SJCRH30 (cell line): ENCODE data around the gene USP17L17. TPM values are rescaled to one million over a fixed set of nuclear protein-coding genes. Genes with fewer than 3 reads are reported as not detected.
A peak's percentile ranks its signal among the peaks of the same experiment; 100 is the strongest.
"Not testable (repeated sequence)": the region's sequence is repeated elsewhere in the genome, so short reads cannot be mapped to it uniquely, and the experiment has no call there.

Source experiments
- DNase-seq, 2 experiments: peaks; one replicate each; pipeline ENCODE4 v3.0.0-alpha.2; 2015 to 2020
- H3K27ac ChIP-seq: fragments of 250-450 bp; sonication (Bioruptor Pico); 2 replicates; pipeline ENCODE4 v1.5.1; 2020; ENCODE audit warnings: mild to moderate bottlenecking, moderate library complexity
- H3K27me3 ChIP-seq: fragments of 250-450 bp; sonication (Bioruptor Pico); 2 replicates; pipeline ENCODE4 v1.5.1; 2020; ENCODE audit warnings: mild to moderate bottlenecking, moderate library complexity
- H3K36me3 ChIP-seq: fragments of 250-450 bp; sonication (Bioruptor Pico); 2 replicates; pipeline ENCODE4 v1.5.1; 2020; ENCODE audit warnings: mild to moderate bottlenecking, moderate library complexity
- H3K4me1 ChIP-seq: fragments of 250-450 bp; sonication (Bioruptor Pico); 2 replicates; pipeline ENCODE4 v1.5.1; 2020; ENCODE audit warnings: mild to moderate bottlenecking, moderate library complexity
- H3K4me3 ChIP-seq: fragments of 250-450 bp; sonication (Bioruptor Pico); 2 replicates; pipeline ENCODE4 v1.5.1; 2020; ENCODE audit warnings: mild to moderate bottlenecking, moderate library complexity
- H3K9me3 ChIP-seq: fragments of 250-450 bp; sonication (Bioruptor Pico); replicated peaks from 2 replicates; pipeline ENCODE4 v1.5.1; 2020; ENCODE audit warnings: mild to moderate bottlenecking, moderate library complexity
- total RNA-seq: library from RNA; depleted of rRNA; stranded (reverse); fragments of >200 nt; shearing (Covaris generic); gene quantifications from 2 replicates; pipeline ENCODE4 v1.2.3, GENCODE V29; 2014; rRNA removed

USP17L17 gene, protein sequence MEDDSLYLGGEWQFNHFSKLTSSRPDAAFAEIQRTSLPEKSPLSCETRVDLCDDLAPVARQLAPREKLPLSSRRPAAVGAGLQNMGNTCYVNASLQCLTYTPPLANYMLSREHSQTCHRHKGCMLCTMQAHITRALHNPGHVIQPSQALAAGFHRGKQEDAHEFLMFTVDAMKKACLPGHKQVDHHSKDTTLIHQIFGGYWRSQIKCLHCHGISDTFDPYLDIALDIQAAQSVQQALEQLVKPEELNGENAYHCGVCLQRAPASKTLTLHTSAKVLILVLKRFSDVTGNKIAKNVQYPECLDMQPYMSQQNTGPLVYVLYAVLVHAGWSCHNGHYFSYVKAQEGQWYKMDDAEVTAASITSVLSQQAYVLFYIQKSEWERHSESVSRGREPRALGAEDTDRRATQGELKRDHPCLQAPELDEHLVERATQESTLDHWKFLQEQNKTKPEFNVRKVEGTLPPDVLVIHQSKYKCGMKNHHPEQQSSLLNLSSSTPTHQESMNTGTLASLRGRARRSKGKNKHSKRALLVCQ
- not detected in 2 replicates for total RNA-seq

DNA sequence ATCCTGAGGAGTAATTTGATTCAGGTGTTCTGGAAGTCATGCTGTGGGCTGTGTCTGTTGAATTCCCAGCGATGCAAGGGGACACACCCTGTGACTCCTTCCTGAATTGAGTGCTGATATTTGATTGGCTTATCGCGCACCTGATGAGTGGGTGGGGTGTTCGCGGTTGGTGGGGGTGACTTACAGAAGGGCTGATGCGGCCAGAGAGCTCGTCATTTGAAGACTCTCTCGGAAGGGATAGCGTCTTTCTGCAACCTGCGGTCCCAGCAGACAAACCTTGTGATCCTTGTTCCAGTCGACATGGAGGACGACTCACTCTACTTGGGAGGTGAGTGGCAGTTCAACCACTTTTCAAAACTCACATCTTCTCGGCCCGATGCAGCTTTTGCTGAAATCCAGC lies at the start of gene USP17L17:
USP17L17 (plus strand) TSS at position 301 of the 400 bp plus-strand sequence; CDS start at position 301, 0 bp downstream.
- H3K36me3 ChIP-seq, H3K4me3 ChIP-seq, DNase-seq, H3K27me3 ChIP-seq, H3K9me3 ChIP-seq, H3K4me1 ChIP-seq, H3K27ac ChIP-seq: not testable (repeated sequence)

DNA sequence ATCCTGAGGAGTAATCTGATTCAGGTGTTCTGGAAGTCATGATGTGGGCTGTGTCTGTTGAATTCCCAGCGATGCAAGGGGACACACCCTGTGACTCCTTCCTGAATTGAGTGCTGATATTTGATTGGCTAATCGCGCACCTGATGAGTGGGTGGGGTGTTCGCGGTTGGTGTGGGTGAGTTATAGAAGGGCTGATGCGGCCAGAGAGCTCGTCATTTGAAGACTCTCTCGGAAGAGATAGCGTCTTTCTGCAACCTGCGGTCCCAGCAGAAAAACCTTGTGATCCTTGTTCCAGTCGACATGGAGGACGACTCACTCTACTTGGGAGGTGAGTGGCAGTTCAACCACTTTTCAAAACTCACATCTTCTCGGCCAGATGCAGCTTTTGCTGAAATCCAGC lies 33.3 kb upstream of the USP17L17 start, which contains the start of gene USP17L10:
USP17L10 (plus strand) TSS at position 301 of the 400 bp plus-strand sequence; CDS start at position 301, 0 bp downstream.
- not testable (repeated sequence) for H3K9me3 ChIP-seq, H3K4me3 ChIP-seq, H3K36me3 ChIP-seq, DNase-seq, H3K27ac ChIP-seq, H3K4me1 ChIP-seq, H3K27me3 ChIP-seq

DNA sequence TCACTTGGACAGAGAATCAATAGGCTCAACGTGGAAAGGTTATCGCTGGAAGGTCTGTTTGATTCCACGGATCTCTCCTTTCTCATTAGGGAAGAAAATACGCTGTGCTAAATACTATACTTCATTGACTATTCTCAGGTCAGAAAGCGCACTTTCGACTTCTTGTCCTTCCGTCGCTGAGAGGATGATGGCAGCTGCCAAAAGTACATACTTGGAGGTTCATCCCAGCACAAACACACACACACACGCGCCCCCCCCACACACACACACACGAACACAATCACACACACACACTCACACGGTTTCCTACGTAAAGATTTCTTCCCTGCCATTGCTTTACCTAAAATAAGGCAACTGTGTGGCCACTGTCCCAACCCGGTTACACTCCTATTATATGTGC lies 29.0 kb upstream of the USP17L17 start:
- H3K27ac ChIP-seq, H3K36me3 ChIP-seq, H3K27me3 ChIP-seq, DNase-seq, H3K4me3 ChIP-seq, H3K9me3 ChIP-seq, H3K4me1 ChIP-seq: not testable (repeated sequence)

DNA sequence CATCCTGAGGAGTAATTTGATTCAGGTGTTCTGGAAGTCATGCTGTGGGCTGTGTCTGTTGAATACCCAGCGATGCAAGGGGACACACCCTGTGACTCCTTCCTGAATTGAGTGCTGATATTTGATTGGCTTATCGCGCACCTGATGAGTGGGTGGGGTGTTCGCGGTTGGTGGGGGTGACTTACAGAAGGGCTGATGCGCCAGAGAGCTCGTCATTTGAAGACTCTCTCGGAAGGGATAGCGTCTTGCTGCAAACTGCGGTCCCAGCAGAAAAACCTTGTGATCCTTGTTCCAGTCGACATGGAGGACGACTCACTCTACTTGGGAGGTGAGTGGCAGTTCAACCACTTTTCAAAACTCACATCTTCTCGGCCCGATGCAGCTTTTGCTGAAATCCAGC lies 28.6 kb upstream of the USP17L17 start, which contains the start of gene USP17L11:
USP17L11 (plus strand) TSS at position 301 of the 400 bp plus-strand sequence; CDS start at position 301, 0 bp downstream.
- H3K4me1 ChIP-seq, H3K27ac ChIP-seq, H3K27me3 ChIP-seq, H3K36me3 ChIP-seq, H3K4me3 ChIP-seq, DNase-seq, H3K9me3 ChIP-seq: not testable (repeated sequence)

DNA sequence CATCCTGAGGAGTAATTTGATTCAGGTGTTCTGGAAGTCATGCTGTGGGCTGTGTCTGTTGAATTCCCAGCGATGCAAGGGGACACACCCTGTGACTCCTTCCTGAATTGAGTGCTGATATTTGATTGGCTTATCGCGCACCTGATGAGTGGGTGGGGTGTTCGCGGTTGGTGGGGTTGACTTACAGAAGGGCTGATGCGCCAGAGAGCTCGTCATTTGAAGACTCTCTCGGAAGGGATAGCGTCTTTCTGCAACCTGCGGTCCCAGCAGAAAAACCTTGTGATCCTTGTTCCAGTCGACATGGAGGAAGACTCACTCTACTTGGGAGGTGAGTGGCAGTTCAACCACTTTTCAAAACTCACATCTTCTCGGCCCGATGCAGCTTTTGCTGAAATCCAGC lies 23.8 kb upstream of the USP17L17 start, which contains the start of gene USP17L12:
USP17L12 (plus strand) TSS at position 301 of the 400 bp plus-strand sequence; CDS start at position 301, 0 bp downstream.
- not testable (repeated sequence) for H3K36me3 ChIP-seq, DNase-seq, H3K4me1 ChIP-seq, H3K9me3 ChIP-seq, H3K4me3 ChIP-seq, H3K27me3 ChIP-seq, H3K27ac ChIP-seq

DNA sequence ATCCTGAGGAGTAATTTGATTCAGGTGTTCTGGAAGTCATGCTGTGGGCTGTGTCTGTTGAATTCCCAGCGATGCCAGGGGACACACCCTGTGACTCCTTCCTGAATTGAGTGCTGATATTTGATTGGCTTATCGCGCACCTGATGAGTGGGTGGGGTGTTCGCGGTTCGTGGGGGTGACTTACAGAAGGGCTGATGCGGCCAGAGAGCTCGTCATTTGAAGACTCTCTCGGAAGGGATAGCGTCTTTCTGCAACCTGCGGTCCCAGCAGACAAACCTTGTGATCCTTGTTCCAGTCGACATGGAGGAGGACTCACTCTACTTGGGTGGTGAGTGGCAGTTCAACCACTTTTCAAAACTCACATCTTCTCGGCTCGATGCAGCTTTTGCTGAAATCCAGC lies 19.1 kb upstream of the USP17L17 start, which contains the start of gene USP17L13:
USP17L13 (plus strand) TSS at position 301 of the 400 bp plus-strand sequence; CDS start at position 301, 0 bp downstream.
- H3K36me3 ChIP-seq, H3K27ac ChIP-seq, DNase-seq, H3K4me1 ChIP-seq, H3K9me3 ChIP-seq, H3K4me3 ChIP-seq, H3K27me3 ChIP-seq: not testable (repeated sequence)

DNA sequence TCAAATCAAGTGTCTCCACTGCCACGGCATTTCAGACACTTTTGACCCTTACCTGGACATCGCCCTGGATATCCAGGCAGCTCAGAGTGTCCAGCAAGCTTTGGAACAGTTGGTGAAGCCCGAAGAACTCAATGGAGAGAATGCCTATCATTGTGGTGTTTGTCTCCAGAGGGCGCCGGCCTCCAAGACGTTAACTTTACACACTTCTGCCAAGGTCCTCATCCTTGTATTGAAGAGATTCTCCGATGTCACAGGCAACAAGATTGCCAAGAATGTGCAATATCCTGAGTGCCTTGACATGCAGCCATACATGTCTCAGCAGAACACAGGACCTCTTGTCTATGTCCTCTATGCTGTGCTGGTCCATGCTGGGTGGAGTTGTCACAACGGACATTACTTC lies 13.4 kb upstream of the USP17L17 start:
- H3K4me1 ChIP-seq, H3K9me3 ChIP-seq, H3K4me3 ChIP-seq, H3K27me3 ChIP-seq, DNase-seq, H3K27ac ChIP-seq, H3K36me3 ChIP-seq: not testable (repeated sequence)

DNA sequence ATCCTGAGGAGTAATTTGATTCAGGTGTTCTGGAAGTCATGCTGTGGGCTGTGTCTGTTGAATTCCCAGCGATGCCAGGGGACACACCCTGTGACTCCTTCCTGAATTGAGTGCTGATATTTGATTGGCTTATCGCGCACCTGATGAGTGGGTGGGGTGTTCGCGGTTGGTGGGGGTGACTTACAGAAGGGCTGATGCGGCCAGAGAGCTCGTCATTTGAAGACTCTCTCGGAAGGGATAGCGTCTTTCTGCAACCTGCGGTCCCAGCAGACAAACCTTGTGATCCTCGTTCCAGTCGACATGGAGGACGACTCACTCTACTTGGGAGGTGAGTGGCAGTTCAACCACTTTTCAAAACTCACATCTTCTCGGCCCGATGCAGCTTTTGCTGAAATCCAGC lies 9.6 kb upstream of the USP17L17 start, which contains the start of gene USP17L15:
USP17L15 (plus strand) TSS at position 301 of the 400 bp plus-strand sequence; CDS start at position 301, 0 bp downstream.
- H3K4me1 ChIP-seq, H3K9me3 ChIP-seq, DNase-seq, H3K27me3 ChIP-seq, H3K4me3 ChIP-seq, H3K36me3 ChIP-seq, H3K27ac ChIP-seq: not testable (repeated sequence)

DNA sequence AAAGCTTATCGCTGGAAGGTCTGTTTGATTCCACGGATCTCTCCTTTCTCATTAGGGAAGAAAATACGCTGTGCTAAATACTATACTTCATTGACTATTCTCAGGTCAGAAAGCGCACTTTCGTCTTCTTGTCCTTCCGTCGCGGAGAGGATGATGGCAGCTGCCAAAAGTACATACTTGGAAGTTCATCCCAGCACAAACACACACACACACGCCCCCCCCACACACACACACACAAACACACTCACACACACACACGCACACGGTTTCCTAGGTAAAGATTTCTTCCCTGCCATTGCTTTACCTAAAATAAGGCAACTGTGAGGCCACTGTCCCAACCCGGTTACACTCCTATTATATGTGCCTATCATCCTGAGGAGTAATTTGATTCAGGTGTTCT lies 5.2 kb upstream of the USP17L17 start:
- H3K27ac ChIP-seq, H3K4me1 ChIP-seq, H3K9me3 ChIP-seq, H3K36me3 ChIP-seq, H3K27me3 ChIP-seq, H3K4me3 ChIP-seq: not testable (repeated sequence)
- peak; percentile 0 to 2 for DNase-seq

DNA sequence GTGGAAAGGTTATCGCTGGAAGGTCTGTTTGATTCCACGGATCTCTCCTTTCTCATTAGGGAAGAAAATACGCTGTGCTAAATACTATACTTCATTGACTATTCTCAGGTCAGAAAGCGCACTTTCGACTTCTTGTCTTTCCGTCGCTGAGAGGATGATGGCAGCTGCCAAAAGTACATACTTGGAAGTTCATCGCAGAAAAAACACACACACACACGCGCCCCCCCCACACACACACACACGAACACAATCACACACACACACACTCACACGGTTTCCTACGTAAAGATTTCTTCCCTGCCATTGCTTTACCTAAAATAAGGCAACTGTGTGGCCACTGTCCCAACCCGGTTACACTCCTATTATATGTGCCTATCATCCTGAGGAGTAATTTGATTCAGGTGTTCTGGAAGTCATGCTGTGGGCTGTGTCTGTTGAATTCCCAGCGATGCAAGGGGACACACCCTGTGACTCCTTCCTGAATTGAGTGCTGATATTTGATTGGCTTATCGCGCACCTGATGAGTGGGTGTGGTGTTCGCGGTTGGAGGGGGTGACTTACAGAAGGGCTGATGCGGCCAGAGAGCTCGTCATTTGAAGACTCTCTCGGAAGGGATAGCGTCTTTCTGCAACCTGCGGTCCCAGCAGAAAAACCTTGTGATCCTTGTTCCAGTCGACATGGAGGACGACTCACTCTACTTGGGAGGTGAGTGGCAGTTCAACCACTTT lies 4.4 kb downstream of the USP17L17 start, which contains the start of gene USP17L18:
USP17L18 (plus strand) TSS at position 678 of the 728 bp plus-strand sequence; CDS start at position 678, 0 bp downstream.
- DNase-seq = peak; percentile 0 to 3
- H3K27me3 ChIP-seq = not testable (repeated sequence)

DNA sequence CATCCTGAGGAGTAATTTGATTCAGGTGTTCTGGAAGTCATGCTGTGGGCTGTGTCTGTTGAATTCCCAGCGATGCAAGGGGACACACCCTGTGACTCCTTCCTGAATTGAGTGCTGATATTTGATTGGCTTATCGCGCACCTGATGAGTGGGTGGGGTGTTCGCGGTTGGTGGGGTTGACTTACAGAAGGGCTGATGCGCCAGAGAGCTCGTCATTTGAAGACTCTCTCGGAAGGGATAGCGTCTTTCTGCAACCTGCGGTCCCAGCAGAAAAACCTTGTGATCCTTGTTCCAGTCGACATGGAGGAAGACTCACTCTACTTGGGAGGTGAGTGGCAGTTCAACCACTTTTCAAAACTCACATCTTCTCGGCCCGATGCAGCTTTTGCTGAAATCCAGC lies 9.4 kb downstream of the USP17L17 start, which contains the start of gene USP17L19:
USP17L19 (plus strand) TSS at position 301 of the 400 bp plus-strand sequence; CDS start at position 301, 0 bp downstream.
- H3K4me3 ChIP-seq, DNase-seq, H3K27me3 ChIP-seq, H3K36me3 ChIP-seq, H3K9me3 ChIP-seq, H3K4me1 ChIP-seq, H3K27ac ChIP-seq: not testable (repeated sequence)

More for the DNA sequence above, 4.4 kb downstream of the USP17L17 start, which contains the start of gene USP17L18:
- H3K27ac ChIP-seq, H3K36me3 ChIP-seq, H3K4me3 ChIP-seq, H3K4me1 ChIP-seq, H3K9me3 ChIP-seq: not testable (repeated sequence)

DNA sequence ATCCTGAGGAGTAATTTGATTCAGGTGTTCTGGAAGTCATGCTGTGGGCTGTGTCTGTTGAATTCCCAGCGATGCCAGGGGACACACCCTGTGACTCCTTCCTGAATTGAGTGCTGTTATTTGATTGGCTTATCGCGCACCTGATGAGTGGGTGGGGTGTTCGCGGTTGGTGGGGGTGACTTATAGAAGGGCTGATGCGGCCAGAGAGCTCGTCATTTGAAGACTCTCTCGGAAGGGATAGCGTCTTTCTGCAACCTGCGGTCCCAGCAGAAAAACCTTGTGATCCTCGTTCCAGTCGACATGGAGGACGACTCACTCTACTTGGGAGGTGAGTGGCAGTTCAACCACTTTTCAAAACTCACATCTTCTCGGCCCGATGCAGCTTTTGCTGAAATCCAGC lies 14.1 kb downstream of the USP17L17 start, which contains the start of gene USP17L20:
USP17L20 (plus strand) TSS at position 301 of the 400 bp plus-strand sequence; CDS start at position 301, 0 bp downstream.
- H3K4me3 ChIP-seq, DNase-seq, H3K4me1 ChIP-seq, H3K27ac ChIP-seq, H3K9me3 ChIP-seq, H3K27me3 ChIP-seq, H3K36me3 ChIP-seq: not testable (repeated sequence)

DNA sequence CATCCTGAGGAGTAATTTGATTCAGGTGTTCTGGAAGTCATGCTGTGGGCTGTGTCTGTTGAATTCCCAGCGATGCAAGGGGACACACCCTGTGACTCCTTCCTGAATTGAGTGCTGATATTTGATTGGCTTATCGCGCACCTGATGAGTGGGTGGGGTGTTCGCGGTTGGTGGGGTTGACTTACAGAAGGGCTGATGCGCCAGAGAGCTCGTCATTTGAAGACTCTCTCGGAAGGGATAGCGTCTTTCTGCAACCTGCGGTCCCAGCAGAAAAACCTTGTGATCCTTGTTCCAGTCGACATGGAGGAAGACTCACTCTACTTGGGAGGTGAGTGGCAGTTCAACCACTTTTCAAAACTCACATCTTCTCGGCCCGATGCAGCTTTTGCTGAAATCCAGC lies 18.9 kb downstream of the USP17L17 start, which contains the start of gene USP17L21:
USP17L21 (plus strand) TSS at position 301 of the 400 bp plus-strand sequence; CDS start at position 301, 0 bp downstream.
- not testable (repeated sequence) for H3K36me3 ChIP-seq, H3K27me3 ChIP-seq, DNase-seq, H3K4me1 ChIP-seq, H3K4me3 ChIP-seq, H3K9me3 ChIP-seq, H3K27ac ChIP-seq

DNA sequence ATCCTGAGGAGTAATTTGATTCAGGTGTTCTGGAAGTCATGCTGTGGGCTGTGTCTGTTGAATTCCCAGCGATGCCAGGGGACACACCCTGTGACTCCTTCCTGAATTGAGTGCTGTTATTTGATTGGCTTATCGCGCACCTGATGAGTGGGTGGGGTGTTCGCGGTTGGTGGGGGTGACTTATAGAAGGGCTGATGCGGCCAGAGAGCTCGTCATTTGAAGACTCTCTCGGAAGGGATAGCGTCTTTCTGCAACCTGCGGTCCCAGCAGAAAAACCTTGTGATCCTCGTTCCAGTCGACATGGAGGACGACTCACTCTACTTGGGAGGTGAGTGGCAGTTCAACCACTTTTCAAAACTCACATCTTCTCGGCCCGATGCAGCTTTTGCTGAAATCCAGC lies 23.6 kb downstream of the USP17L17 start, which contains the start of gene USP17L22:
USP17L22 (plus strand) TSS at position 301 of the 400 bp plus-strand sequence; CDS start at position 301, 0 bp downstream.
- H3K4me1 ChIP-seq, H3K27ac ChIP-seq, H3K36me3 ChIP-seq, H3K9me3 ChIP-seq, H3K4me3 ChIP-seq, DNase-seq, H3K27me3 ChIP-seq: not testable (repeated sequence)
